NOMO-1 treated with dmso at 0.1 percent for 144 hours (cell line): ENCODE measurements around the gene KIAA1755.

Experiments
- DNase-seq: peaks from one replicate; lab custom pipeline; 2025; ENCODE audit not compliant: unreplicated experiment; lab: John Stamatoyannopoulos, UW

The KIAA1755 gene, protein sequence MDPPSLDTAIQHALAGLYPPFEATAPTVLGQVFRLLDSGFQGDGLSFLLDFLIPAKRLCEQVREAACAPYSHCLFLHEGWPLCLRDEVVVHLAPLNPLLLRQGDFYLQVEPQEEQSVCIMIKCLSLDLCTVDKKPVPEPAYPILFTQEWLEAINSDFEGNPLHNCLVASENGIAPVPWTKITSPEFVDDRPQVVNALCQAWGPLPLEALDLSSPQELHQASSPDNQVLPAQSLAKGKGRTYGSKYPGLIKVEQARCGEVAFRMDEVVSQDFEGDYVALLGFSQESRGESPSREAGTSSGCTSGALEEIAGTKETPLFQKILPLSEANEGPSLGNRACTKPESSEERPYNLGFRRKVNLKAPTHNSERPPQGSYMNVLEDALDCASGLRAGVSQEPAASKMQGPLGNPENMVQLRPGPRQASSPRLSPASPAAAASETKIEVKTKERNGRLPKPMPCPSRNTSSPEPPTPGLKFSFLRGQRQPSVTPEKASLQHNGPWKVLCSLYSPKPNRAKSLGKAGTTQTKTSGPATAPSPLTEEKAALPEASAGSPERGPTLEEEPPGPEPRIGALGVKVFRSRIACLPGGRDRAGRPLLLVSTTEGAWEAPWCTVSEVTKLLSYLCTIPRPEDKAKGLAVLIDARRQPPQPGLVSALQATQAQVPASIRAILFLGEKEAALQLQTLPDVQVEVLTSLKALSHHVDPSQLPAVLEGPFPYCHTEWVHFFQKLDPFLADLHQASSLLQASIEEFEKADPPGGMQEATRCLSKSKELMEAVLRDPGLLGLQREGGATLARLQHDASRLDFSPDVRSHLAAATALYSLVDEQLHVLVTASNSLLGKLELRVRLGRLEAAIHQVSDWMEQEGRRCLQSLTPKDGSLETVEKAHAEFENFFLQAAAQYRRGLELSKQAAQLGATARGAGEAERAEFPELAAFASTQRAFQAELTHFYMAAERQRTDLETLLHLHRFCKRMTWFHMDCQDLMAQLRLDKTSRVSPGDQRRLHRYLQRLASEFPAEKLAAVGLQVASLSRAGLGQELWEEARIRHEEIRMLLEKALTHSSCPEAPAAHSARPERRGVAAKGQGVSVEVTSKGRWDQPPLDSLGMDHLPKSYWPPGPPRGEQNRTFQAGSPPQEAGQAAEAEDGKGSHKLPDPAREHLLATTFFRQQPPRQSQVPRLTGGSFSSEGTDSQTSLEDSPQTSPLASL

DNA sequence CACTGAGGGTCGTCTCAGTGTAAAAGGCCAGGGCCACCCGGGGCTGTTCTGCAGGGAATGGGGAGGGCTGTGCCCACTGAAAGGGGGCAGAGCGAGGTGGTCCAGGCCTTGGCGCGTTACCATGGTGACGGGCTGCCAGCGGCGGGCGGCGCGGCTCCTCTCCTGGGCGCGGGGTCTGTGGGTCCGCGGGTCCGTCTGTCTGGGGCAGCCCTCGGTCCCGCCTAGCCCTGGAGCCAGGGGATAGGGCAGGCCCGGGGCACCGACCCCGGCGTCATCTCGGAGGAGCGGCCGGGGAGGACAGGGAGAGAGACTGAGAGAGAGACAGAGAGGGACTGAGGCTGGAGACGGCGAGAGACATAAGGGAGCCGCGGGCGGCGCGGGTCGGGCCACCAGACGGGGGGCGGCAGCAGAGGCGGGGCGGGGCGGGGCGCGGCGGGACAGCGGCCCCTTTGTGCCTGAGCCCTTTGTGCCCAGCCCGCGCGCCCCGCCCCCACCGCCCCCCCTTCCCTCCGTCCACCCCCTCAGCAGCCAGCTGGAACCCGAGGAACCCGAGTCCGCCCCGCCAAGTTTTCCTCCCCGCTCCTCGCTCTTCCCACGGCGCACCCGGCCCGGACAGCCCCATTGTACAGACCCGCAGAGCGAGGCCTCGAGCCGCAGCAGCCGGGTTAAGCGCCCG lies at the start of gene KIAA1755:
Gene KIAA1755, minus strand, starts transcription at position 358 of the 676 bp plus-strand sequence. Its CDS starts 235 bp downstream, at position 123.
- no peak for DNase-seq

DNA sequence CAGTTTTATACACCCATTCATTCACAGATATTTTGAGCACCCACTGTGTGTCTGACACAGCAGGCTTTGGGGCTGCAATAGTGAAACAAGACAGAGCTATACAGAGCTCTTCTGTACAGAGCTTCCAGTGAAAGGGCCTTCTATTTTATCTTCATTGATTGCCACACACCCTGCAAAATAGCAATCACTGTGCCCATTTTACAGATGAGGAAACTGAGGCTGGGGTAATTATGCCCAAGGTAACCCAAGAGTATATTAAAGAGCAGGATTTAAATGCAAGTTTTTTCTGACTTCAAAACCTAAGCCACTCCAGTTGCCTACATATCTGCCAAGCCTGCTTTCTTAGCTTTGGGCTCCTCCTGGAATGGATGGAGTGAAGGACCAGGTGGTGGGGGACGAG lies 47.9 kb upstream of the KIAA1755 start:
- no peak for DNase-seq

DNA sequence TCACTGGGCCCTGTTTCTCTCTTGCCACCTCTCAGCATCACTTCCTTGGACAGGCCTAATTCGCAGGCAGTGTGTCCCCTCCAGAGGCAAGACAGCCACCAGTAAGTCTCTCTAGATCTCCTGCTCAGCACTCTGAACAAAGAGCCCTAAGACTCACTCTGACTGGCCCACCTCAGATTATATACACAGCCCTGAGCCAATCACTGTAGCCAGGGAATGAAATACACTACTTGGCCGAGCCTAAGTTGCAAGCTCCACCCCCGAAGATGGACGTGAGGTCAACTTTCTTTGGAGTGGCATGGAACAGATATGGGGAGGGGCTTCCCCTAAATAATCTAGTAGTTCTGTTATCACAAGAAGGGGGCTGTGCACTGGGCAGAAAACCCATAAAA lies 47.5 kb upstream of the KIAA1755 start:
- no peak for DNase-seq

DNA sequence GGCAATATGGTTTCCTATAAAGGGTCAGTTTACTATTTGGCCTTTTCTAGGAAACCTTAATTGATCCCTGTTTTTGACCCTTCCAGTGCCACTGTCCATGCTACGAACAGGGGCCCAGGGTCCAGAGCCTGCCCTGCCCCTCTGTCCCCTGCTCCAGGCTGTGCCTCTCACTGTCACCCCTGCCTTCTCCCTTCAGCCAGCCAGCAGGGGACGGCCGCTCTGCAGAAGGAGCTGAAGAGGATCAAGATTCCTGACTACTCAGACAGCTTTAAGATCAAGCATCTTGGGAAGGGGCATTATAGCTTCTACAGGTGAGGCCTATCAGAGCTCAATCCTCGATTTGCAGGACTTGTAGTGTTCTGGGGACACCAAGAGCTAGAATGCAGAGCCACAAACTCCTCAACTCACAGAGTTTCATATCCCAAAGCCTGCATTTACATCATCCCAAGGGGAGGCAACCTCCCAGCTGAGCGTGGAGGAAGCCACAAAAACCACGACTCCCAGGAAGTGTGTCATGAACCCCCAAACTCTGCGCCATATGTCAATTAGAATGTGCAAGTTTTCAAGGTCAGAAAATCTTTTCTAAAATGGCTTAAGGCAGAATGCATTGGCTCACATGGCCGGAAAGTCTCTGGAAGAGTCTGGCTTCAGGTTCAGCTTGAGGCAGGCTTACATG lies 47.0 kb upstream of the KIAA1755 start:
- DNase-seq, result peak; percentile 47

DNA sequence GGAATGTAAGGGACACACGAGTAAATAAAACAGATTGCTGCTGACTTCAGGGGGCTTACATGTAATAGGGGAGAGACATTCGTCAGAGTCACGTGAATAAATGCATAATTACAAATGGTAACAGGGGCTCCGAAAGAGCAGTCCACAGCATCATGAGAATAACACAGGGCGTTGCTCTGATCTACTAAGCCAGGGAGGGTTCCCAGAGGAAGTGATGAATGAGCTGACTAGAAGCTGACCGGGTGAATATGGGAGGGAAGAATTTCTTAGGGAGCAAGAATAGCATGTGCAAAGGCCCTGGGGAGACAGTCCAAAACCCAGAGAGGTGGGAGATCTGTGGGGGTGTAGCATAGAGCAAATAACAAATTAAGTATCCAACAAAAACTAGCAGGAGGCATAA lies 45.8 kb upstream of the KIAA1755 start:
- no peak for DNase-seq

DNA sequence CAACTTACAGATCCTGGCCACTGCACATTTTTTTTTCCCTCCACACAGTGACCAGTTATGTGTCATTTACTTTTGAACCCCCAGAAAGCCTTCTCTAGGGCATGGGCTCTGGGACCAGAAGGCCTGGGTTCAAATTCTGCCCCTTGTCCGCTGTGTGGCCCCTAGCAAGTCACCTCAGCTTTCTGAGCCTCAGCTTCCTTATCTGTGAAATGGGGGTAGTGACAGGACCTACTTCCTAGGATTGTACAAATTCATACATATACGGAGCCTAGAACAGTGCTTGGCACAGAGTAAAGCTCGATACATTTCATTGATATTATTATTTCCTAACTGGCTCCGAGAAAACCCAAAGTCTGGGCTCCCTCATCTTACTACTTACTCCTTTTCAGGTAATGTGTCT lies 45.0 kb upstream of the KIAA1755 start:
- DNase-seq, result no peak

DNA sequence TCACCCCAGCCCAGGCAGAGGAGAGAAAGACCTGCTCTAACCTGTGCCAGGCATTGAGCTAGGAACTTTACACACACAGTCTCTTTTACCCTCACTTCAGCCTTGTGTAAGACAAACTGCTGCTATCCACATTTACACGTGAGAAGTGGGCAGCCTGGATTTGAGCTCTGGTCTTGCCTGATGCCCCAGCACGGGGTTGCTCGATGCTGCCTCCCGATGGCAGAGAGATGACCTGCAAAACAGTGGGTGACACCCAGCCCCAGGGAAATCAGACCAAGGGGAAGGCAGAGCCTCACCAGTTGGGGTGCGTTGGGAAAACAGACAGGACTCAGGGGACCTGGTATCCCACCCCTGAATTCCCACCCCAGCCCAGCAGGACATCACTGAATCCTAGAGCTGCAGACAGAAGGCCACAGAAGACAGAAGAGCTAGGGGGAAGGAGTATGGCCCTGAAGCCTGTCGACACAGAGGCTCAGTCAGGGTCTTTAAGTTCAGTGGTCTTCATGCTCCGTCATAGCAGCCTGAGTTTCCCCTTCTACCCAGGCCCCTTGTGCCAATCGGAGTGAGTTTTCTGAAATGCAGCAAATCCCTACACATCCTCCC lies 44.4 kb upstream of the KIAA1755 start:
- DNase-seq, result peak; percentile 79

DNA sequence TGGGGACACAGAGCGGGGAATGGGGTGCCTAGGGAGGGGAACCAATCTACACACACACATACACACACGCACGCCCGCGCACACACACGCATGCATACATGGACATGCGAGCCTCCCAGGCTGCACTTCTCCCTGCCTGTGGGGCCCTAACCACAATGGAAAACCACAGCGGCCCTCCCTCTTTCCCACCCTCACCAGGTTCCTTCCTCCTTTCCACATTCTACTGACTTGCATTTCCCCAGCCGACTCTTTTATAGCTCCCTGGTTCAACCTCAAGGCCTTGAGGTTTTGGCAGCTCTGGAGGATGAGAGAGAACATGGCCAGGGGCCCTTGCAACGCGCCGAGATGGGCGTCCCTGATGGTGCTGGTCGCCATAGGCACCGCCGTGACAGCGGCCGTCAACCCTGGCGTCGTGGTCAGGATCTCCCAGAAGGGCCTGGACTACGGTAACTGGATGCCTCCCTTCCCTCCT lies 43.4 kb upstream of the KIAA1755 start, which contains the start of gene BPI:
Gene BPI, plus strand, starts transcription at position 249 of the 472 bp plus-strand sequence. Its CDS starts 68 bp downstream, at position 317.
- peak; percentile 95 for DNase-seq

DNA sequence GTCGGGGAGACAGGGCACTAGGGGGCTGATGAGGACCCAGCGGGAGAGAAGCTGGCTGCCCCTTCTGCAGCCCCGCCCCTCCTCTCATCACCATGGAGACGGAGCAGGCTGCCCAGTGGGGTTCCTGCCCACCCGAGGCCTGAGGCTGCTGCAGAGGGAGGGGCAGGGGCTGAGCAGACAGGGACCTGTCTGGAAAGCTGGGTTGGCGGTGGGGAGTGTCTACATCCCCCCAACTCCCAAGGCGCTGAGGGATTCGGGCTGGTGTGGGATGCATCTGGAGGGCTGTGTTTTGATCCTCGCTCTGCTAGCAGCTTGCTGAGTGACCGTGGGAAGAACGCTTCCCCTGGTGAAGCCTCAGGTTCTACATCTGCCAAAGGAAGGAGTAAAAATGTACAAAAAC lies 42.3 kb upstream of the KIAA1755 start:
- DNase-seq, result no peak

DNA sequence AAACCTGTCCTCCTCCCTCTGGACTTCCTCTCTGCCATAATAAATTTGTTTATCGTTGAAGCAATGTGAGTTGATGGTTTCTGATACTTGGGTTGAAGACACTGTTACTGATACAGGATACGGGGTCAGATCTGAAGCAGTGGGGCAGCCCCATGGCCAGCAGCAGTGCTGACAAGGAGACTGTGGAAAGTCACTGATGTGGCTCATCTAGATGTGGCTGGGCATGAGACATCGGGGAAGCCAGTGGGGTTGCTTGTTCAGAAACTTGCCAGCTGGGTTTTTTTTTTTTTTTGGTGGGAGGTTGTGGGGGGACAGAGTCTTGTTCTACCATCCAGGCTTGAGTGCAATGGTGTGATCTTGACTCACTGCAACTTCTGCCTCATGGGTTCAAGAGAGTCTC lies 40.8 kb upstream of the KIAA1755 start:
- no peak for DNase-seq

DNA sequence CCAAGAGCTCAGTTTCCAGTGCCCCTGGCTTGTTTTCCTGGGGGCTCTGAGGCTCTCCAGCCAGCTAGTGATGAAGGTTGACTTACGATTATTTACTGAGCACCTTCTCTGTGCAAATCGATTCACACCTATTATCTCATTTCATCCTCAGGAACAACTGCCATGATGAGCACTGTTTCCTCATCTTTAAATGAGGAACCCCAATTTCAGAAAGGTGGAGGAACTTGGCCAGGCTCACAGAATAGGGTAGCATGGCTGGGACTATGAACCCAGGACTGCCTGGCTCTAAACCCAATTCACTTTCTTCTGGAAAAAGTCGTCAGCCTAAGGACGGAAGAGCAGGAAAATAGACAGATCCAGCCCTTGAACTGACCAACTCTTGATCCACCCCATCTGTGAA lies 39.9 kb upstream of the KIAA1755 start:
- DNase-seq, result no peak

DNA sequence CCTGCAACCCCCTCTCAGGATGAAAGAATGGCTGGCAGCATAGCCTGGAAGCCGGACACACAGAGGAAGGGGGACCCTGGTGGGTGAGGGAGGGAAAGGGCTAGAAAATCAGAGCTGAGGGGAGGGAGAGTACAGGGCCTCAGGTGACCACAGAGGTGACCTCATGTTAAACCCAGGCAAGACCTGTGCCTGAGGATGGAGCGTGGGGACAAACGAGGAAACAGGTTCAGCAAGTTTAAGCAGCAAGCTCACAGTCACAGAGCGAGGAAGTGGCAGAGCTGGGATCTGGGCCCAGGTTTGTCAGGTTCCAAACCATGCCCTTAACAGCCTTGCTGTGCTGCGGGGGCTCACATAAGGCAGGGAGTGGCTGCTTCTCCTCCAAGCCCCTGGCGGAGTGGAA lies 39.4 kb upstream of the KIAA1755 start:
- no peak for DNase-seq

DNA sequence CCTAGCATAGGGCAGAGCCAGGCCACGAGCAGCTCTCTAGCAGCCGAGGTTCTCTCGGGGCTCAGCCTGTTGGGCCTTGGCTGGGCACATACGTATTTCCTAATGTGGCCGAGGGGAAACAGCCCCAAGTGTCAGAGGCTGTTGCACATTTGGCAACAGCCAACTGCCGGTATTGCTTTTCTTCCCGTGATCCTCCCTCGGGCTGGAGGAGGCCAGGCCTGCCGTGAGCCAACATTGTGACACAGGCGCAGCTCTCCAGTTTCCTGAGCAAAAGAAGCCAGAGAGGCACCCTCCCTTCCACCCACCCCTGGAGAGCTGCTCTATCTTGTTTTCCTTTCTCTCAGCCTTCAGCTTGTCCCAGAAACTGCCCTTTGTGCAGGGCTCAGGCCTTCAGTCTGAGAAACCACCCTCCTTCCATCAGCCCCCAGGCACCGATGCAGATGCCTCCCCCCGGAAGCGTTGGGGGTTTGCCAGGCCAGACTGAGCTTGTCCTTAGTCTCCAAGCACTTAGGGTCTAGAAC lies 38.3 kb upstream of the KIAA1755 start:
- DNase-seq, result peak; percentile 91

DNA sequence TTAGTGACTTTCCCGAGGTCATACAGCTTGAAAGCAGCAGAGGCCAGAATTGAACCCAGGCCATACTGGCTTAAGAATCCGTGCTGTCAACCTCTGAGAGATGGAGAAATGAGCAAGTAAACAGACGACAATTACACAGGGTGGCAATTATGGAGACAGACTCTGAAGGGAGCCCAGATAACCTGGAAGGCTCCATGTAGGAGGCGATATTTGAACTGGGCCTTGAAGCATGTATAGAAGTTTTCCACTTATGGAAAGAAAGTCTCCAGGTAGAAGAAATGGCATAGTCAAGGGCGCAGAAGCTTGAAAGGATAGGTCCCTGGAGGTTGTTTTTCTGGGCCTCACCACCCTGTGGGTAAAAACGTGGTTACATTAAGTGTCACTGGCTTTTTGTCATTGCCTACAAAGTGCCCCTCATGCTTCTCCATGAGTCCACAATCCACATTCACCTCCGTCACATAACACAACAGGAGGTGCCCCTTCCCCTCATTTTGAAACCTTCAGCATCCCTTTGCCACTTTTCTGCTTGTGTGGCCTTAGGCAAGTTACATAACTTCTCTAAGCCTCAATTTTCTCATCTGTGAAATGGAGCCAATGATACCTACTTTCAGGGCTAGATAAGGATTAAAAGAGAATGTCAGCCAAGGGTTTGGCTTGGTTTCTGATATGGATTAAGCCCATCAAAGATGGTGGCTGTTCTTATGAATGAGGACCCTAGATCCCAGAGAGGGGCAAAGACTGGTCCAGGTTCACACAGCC lies 37.6 kb upstream of the KIAA1755 start:
- DNase-seq, result no peak

DNA sequence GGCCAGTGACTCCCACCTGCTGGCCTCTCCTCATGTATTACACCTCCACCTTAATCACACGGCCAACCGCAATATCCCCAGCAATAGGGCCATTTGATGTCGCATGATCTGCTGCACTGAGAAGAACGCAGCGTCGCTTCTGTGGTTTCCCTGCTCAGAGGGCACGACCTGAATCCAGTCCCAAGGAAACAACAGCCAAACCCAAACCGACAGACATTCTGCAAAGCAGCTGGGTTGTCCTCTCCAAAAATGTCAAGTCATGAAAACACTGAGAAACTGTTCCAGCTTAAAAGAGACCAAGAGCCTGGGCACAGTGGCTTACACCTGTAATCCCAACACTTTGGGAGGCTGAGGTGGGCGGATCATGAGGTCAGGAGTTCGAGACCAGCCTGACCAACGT lies 35.9 kb upstream of the KIAA1755 start:
- DNase-seq, result no peak

DNA sequence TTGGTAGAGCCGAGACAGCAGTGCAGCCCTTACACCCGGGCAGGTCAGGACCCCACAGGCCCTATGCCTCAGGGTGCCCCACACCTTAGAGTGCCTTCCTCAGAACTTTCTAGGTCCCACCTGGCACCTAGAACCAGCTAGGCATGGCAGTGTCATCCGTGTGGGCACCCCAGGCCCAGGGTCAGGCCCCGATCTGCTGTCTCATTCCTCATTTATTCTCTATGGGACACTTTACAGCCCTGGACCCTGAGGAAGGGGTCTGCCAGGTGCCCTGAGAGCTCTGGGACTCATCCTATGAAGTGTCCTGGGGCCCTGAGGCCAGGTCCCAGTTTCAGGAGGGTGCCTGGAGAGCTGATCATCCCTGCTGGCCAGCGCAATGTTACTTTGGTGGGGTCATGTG lies 35.3 kb upstream of the KIAA1755 start:
- no peak for DNase-seq

DNA sequence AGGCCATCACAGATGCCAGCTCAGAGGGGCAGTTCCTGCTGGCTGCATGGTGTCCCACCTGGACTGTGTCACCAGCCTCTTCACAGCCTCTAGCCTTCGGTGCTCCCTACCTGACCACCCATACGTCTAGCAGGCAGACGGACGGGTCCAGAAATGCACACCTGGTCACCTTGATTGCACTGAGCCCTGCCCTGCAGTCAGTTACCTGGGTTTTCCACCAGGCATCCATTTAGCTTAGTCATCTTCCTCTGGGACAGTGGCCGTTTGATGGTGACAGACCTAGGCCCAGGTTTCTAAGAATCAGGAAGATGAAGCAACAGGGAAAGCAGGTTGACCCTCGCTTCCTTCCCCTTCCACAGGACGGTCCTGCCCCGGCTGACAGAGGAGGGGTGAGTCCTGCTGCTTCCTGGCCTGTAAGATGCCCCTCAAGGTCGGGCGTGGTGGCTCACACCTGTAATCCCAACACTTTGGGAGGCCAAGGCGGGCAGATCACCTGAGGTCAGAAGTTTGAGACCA lies 33.6 kb upstream of the KIAA1755 start:
- DNase-seq, result no peak

DNA sequence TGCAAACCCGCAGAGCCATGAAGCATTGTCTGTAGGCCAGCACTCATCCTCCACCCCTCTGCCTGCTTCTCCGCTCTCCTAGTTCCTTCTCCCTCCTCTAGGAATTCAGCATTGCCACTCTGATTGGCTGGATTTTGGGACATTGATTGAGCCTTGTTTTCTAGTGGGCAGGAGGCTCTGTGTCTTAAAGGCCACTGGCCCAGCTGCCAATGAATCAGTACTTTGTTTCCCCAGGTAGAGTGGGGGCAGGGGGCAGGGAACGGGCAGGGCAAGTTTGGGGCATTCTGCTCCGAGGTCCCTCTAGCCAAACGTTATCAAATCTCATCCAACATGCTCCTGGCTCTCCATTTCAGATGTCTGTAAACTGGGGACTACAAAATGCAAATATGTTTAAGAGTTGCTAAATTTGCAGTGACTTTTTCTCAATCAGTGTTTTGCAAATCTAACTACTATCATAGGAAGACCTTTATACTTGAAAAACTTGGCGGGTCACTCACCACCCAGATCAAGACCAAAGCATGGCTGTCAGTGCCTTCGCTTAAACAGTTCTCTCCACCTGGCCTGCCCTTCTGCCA lies 33.0 kb upstream of the KIAA1755 start:
- DNase-seq, result no peak
